HG03439 (cell line): Measurements from ENCODE around the gene MEIOSIN.

ENCODE experiments used
- ATAC-seq: cut with Tn5 transposase; IDR thresholded peaks from one replicate; pipeline ENCODE4 v1.9.1; 2021; ENCODE audit warnings: mild to moderate bottlenecking, moderate library complexity; ENCODE audit not compliant: unreplicated experiment

Gene MEIOSIN

GRCh38 chr19:45778010-45778661 lies 44.9 kb downstream of the MEIOSIN start:
- no peak for ATAC-seq

- ATAC-seq: peak; percentile 66
These were observed 46.2 kb downstream of the MEIOSIN start for GRCh38 chr19:45779231-45780145.

- no peak for ATAC-seq
These were observed 46.9 kb downstream of the MEIOSIN start for GRCh38 chr19:45780146-45780447.

- no peak for ATAC-seq
These were observed 47.4 kb downstream of the MEIOSIN start for GRCh38 chr19:45780448-45781213.

- no peak for ATAC-seq
These were observed 48.2 kb downstream of the MEIOSIN start for GRCh38 chr19:45781214-45782161.

GRCh38 chr19:45782162-45782691 lies 49.0 kb downstream of the MEIOSIN start, which contains the start of gene DMPK:
Gene DMPK (minus strand): TSS chr19:45782490. CDS start chr19:45782352, 138 bp downstream.
- no peak for ATAC-seq

GRCh38 chr19:45782820-45783785 lies 49.9 kb downstream of the MEIOSIN start:
- no peak for ATAC-seq

GRCh38 chr19:45784096-45784495 lies 50.9 kb downstream of the MEIOSIN start:
- no peak for ATAC-seq

- ATAC-seq: no peak
These were observed 51.9 kb downstream of the MEIOSIN start for GRCh38 chr19:45785097-45785496.

GRCh38 chr19:45785781-45786532 lies 52.7 kb downstream of the MEIOSIN start:
- no peak for ATAC-seq

- ATAC-seq: no peak
These were observed 53.3 kb downstream of the MEIOSIN start for GRCh38 chr19:45786533-45786894.

GRCh38 chr19:45789035-45789786 lies 56.0 kb downstream of the MEIOSIN start:
- no peak for ATAC-seq

GRCh38 chr19:45790942-45791341 lies 57.7 kb downstream of the MEIOSIN start:
- ATAC-seq: no peak

- peak; percentile 28 for ATAC-seq
These were observed 58.7 kb downstream of the MEIOSIN start for GRCh38 chr19:45791744-45792469.

- peak; percentile 88 for ATAC-seq
These were observed 59.4 kb downstream of the MEIOSIN start, which contains the start of gene DMWD for GRCh38 chr19:45792470-45793177. Gene DMWD (minus strand): TSS chr19:45792845. CDS start chr19:45792756, 89 bp downstream.

GRCh38 chr19:45793178-45793564 lies 59.9 kb downstream of the MEIOSIN start:
- no peak for ATAC-seq
